ENCODE results near the gene SPTBN5. TPM values are rescaled to one million over a fixed set of nuclear protein-coding genes. Genes with fewer than 3 reads are reported as not detected.

Gene SPTBN5
- total RNA-seq, 1 donor from 2014 or later = 0.49 TPM

GRCh38 chr15:41817327-41817726 lies 76.5 kb downstream of the SPTBN5 start:
- no peaks in the 10 kb centered on the region for H3K27me3 ChIP-seq
- DNase-seq (ENCODE audit: extremely low spot score in 2 of 2) = no peak
- H3K4me3 ChIP-seq = no peak overlapping the region
- H3K27ac ChIP-seq = no peak overlapping the region
- intact Hi-C loops (cut with DNase I) = no loop called here
- H3K4me1 ChIP-seq = no peaks in the 10 kb centered on the region
- H3K36me3 ChIP-seq = peaks cover 0 to 76% of the 10 kb centered on the region in 2 donors
- TF ChIP-seq POLR2A (IDR thresholded peaks at IDR 0.05) (no peak), POLR2AphosphoS5 (IDR thresholded peaks at IDR 0.05; ENCODE audit: insufficient read depth in 1 of 2, low read depth in 1 of 2) (no peak)
- H3K9me3 ChIP-seq = no peaks in the 10 kb centered on the region

GRCh38 chr15:41816788-41817187 lies 77.1 kb downstream of the SPTBN5 start:
- no peaks in the 10 kb centered on the region for H3K4me1 ChIP-seq
- H3K27ac ChIP-seq = no peak overlapping the region
- no peaks in the 10 kb centered on the region for H3K27me3 ChIP-seq
- intact Hi-C loops (cut with DNase I) = no loop called here
- DNase-seq (ENCODE audit: extremely low spot score in 2 of 2) = no peak
- H3K36me3 ChIP-seq = peaks cover 0 to 74% of the 10 kb centered on the region in 2 donors
- H3K9me3 ChIP-seq = no peaks in the 10 kb centered on the region
- H3K4me3 ChIP-seq = no peak overlapping the region
- TF ChIP-seq POLR2AphosphoS5 (IDR thresholded peaks at IDR 0.05; ENCODE audit: insufficient read depth in 1 of 2, low read depth in 1 of 2) (no peak), POLR2A (IDR thresholded peaks at IDR 0.05) (no peak), CTCF (IDR thresholded peaks at IDR 0.05) (no peak)

- Histone ChIP-seq H3K27ac (no peak overlapping the region), H3K27me3 (no peaks in the 10 kb centered on the region), H3K4me1 (peaks cover 6% of the 10 kb centered on the region), H3K4me3 (no peak overlapping the region), H3K36me3 (peaks cover 0 to 57% of the 10 kb centered on the region in 2 donors), H3K9me3 (no peaks in the 10 kb centered on the region)
- intact Hi-C loops (cut with DNase I) = loop anchor here (5.0 kb wide), 2 partner anchors 42 to 212 kb away; partner anchors contain the start of gene MAPKBP1
- TF ChIP-seq POLR2AphosphoS5 (IDR thresholded peaks at IDR 0.05; ENCODE audit: insufficient read depth in 1 of 2, low read depth in 1 of 2) = no peak
- TF ChIP-seq CTCF (IDR thresholded peaks at IDR 0.05) = no peak
- no peak for TF ChIP-seq POLR2A (IDR thresholded peaks at IDR 0.05)
- DNase-seq (ENCODE audit: extremely low spot score in 2 of 2) = no peak
Observed at GRCh38 chr15:41814534-41814933, 79.3 kb downstream of the SPTBN5 start.

GRCh38 chr15:41813426-41813825 lies 80.4 kb downstream of the SPTBN5 start:
- intact Hi-C loops (cut with DNase I) = loop anchor here (5.0 kb wide), 2 partner anchors 41 to 211 kb away; partner anchors contain the start of gene MAPKBP1
- Histone ChIP-seq H3K27ac (no peak overlapping the region), H3K4me1 (peaks cover 6% of the 10 kb centered on the region), H3K4me3 (no peak overlapping the region), H3K9me3 (no peaks in the 10 kb centered on the region), H3K27me3 (no peaks in the 10 kb centered on the region), H3K36me3 (peaks cover 0 to 47% of the 10 kb centered on the region in 2 donors)
- TF ChIP-seq POLR2A (IDR thresholded peaks at IDR 0.05) (no peak), POLR2AphosphoS5 (IDR thresholded peaks at IDR 0.05; ENCODE audit: insufficient read depth in 1 of 2, low read depth in 1 of 2) (no peak), CTCF (IDR thresholded peaks at IDR 0.05) (no peak)
- no peak for DNase-seq (ENCODE audit: extremely low spot score in 2 of 2)

- no peak overlapping the region for H3K4me3 ChIP-seq
- intact Hi-C loops (cut with DNase I) = loop anchor here (5.0 kb wide), 2 partner anchors 41 to 211 kb away; partner anchors contain the start of gene MAPKBP1
- H3K27me3 ChIP-seq = no peaks in the 10 kb centered on the region
- H3K27ac ChIP-seq = no peak overlapping the region
- no peaks in the 10 kb centered on the region for H3K9me3 ChIP-seq
- peaks cover 6% of the 10 kb centered on the region for H3K4me1 ChIP-seq
- TF ChIP-seq POLR2A (IDR thresholded peaks at IDR 0.05) (no peak), POLR2AphosphoS5 (IDR thresholded peaks at IDR 0.05; ENCODE audit: insufficient read depth in 1 of 2, low read depth in 1 of 2) (no peak)
- peaks cover 0 to 42% of the 10 kb centered on the region in 2 donors for H3K36me3 ChIP-seq
- no peak for DNase-seq (ENCODE audit: extremely low spot score in 2 of 2)
Observed at GRCh38 chr15:41812820-41813375, 81.0 kb downstream of the SPTBN5 start.

Measured in vagina (tissue), 2 donors.